ENCODE results near the gene POLR1A.

DNA sequence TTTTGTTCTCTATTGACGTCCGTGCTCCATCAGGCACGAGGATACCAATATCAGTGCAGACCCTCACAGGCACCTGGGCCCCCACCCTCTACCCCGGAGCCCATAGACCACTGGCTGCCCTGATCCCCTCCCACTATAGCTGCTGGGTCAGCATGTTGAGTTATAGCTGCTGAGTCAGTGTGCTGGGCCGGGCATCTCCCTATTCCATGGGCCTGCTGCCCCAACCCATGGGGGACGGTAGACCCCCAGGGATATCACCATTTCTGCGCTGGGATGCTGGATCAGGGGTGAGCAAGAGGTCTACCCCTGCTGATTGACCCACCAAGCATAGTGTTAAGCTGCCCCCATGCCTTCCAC, 116.8 kb downstream of the POLR1A start:
- no peak for TF ChIP-seq TCF4 (CRISPR knock-in tag; IDR thresholded peaks at IDR 0.05; ENCODE audit: borderline replicate concordance)
- TF ChIP-seq, protein P1, sequence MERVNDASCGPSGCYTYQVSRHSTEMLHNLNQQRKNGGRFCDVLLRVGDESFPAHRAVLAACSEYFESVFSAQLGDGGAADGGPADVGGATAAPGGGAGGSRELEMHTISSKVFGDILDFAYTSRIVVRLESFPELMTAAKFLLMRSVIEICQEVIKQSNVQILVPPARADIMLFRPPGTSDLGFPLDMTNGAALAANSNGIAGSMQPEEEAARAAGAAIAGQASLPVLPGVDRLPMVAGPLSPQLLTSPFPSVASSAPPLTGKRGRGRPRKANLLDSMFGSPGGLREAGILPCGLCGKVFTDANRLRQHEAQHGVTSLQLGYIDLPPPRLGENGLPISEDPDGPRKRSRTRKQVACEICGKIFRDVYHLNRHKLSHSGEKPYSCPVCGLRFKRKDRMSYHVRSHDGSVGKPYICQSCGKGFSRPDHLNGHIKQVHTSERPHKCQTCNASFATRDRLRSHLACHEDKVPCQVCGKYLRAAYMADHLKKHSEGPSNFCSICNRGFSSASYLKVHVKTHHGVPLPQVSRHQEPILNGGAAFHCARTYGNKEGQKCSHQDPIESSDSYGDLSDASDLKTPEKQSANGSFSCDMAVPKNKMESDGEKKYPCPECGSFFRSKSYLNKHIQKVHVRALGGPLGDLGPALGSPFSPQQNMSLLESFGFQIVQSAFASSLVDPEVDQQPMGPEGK (CRISPR knock-in tag; IDR thresholded peaks at IDR 0.05; ENCODE audit: borderline replicate concordance) = no peak
- TF ChIP-seq ISL1 (CRISPR knock-in tag; IDR thresholded peaks at IDR 0.05) = no peak
- TF ChIP-seq ARNTL (CRISPR knock-in tag; IDR thresholded peaks at IDR 0.05; ENCODE audit: borderline replicate concordance, low read depth) = no peak
- TF ChIP-seq, protein P2, sequence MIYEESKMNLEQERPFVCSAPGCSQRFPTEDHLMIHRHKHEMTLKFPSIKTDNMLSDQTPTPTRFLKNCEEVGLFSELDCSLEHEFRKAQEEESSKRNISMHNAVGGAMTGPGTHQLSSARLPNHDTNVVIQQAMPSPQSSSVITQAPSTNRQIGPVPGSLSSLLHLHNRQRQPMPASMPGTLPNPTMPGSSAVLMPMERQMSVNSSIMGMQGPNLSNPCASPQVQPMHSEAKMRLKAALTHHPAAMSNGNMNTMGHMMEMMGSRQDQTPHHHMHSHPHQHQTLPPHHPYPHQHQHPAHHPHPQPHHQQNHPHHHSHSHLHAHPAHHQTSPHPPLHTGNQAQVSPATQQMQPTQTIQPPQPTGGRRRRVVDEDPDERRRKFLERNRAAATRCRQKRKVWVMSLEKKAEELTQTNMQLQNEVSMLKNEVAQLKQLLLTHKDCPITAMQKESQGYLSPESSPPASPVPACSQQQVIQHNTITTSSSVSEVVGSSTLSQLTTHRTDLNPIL (CRISPR knock-in tag; IDR thresholded peaks at IDR 0.05; ENCODE audit: low read depth) = no peak
- no peak for TF ChIP-seq ZFP3 (CRISPR knock-in tag; IDR thresholded peaks at IDR 0.05)
- no peak for TF ChIP-seq ZC3H10 (CRISPR knock-in tag; IDR thresholded peaks at IDR 0.05)
- no peak for TF ChIP-seq ESRRG (CRISPR knock-in tag; IDR thresholded peaks at IDR 0.05)

Measured in SK-N-SH treated with all-trans-retinoic acid at 6 μM for 48 hours (cell line).